AG04450 (cell line): Measurements from ENCODE around the gene MAML2. TPM values are rescaled to one million over a fixed set of nuclear protein-coding genes. Genes with fewer than 3 reads are reported as not detected.
A peak's percentile ranks its signal among the peaks of the same experiment; 100 is the strongest.

Source experiments
- CTCF ChIA-PET: fragments of 300-600, 350-600 bp; formaldehyde crosslinking; extraction: SDS; loops from one replicate; lab custom pipeline; 2022; ENCODE audit warnings: antibody characterized with exemption, inconsistent platforms; lab: Charles Lee
- POLR2A ChIA-PET: fragments of 350-600 bp; formaldehyde crosslinking; extraction: SDS; loops from one replicate; lab custom pipeline; 2021; ENCODE audit warnings: antibody characterized with exemption, inconsistent platforms; lab: Yijun Ruan, JAX
- DNase-seq: peaks from one replicate; pipeline ENCODE4 v3.0.0-alpha.2; 2011; ENCODE audit warnings: low read depth, low spot score
- H3K27ac ChIP-seq: one replicate; pipeline ENCODE4 v1.5.1; 2012; ENCODE audit warnings: low read depth, low read length, control low read depth
- H3K27me3 ChIP-seq: one replicate; pipeline ENCODE4 v1.6.0; 2012; ENCODE audit warnings: low read length; ENCODE audit not compliant: control insufficient read depth, insufficient read depth
- H3K4me3 ChIP-seq: 2 replicates; pipeline ENCODE4 v1.5.1; 2011; ENCODE audit warnings: mild to moderate bottlenecking, low read depth, low read length, control low read depth
- H3K9me3 ChIP-seq: 2 replicates; pipeline ENCODE4 v1.5.1; 2012; ENCODE audit warnings: low read length; ENCODE audit not compliant: control insufficient read depth, insufficient read depth
- polyA plus RNA-seq: library from polyadenylated mRNA; depleted of rRNA; stranded (reverse); fragments of >200 nt; gene quantifications from 2 replicates; pipeline ENCODE4 v1.2.3, GENCODE V29; 2011
- TF ChIP-seq, protein P1 (sequence below): IDR thresholded peaks from 2 replicates; pipeline ENCODE4 v1.5.1; 2011; ENCODE audit warnings: low read depth, low read length, control low read depth, inconsistent platforms

The MAML2 gene
- polyA plus RNA-seq, 1 experiment = 23.0 TPM

DNA sequence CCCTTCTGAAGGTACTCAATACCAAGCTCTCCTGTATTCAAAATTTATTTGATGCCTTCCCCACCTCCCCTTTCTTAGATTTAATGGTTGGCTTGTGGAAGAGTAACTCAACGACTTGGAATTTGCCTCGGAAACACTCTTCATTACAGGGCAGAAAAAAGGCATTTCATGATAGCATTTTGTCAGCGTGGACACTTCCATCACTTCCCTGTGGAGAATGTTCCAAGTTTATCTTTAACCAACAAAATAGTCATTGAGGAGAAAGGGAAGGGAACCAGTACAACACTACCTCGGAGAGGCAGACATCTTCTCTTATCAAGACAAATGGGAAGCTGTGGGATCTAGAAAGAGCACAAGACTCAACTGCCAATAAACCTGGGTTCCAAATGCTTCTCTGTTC lies 241.8 kb downstream of the MAML2 start:
- ChIA-PET CTCF (interaction anchor here (1.8 to 3.1 kb wide), 2 partner anchors 242 to 293 kb away, joined by 7 to 8 read pairs; partner anchors contain the start of gene MAML2), POLR2A (interaction anchor here (1.2 kb wide), 1 partner anchor 55 kb away, joined by 3 read pairs; no protein-coding TSS in a partner anchor)
- H3K9me3 ChIP-seq = no peaks in the 10 kb centered on the region
- TF ChIP-seq, protein P1, sequence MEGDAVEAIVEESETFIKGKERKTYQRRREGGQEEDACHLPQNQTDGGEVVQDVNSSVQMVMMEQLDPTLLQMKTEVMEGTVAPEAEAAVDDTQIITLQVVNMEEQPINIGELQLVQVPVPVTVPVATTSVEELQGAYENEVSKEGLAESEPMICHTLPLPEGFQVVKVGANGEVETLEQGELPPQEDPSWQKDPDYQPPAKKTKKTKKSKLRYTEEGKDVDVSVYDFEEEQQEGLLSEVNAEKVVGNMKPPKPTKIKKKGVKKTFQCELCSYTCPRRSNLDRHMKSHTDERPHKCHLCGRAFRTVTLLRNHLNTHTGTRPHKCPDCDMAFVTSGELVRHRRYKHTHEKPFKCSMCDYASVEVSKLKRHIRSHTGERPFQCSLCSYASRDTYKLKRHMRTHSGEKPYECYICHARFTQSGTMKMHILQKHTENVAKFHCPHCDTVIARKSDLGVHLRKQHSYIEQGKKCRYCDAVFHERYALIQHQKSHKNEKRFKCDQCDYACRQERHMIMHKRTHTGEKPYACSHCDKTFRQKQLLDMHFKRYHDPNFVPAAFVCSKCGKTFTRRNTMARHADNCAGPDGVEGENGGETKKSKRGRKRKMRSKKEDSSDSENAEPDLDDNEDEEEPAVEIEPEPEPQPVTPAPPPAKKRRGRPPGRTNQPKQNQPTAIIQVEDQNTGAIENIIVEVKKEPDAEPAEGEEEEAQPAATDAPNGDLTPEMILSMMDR = no peak
- no peak overlapping the region for H3K27ac ChIP-seq
- no peak overlapping the region for H3K4me3 ChIP-seq
- H3K27me3 ChIP-seq = no peaks in the 10 kb centered on the region
- DNase-seq = no peak

DNA sequence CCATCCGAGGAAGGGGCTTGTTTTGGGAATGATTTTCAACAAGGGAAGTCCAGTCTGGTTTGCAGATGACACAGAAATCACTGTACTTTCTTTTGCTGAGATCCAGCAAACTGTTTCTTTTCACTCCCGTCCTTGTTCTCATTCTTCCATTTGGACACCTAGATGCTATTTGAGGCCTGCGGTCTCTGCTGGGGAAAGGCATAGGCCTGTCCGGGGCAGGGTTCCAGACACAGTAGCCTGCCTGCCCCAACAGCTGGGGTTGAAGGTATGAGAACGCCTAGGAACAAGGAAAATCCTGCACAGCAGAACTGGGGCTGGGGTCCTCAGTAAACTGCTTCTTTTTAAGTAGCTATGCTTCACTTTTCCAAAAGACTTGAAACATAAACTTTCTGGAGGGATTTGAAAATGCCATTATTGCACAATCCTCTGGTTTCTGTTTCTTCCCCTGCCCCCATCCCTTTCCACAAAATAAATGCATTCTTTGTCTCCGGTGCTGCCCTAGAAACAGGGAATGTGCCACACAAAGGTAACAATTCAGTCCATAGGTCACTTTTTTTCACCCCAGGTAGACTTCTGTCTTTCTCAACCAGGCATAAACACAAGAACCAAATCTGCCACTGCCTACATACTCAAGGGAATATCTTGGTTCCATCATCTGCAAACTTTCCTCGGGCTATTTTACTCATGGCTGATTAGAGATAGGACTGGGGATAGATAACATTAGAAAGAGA lies 244.3 kb downstream of the MAML2 start:
- CTCF ChIA-PET = interaction anchor here (1.0 to 3.1 kb wide), 2 partner anchors 244 to 295 kb away, joined by 7 to 8 read pairs; partner anchors contain the start of gene MAML2
- peak overlapping the region; percentile 88 for H3K27ac ChIP-seq
- POLR2A ChIA-PET = interaction anchor here (0.6 kb wide), 1 partner anchor 256 kb away, joined by 4 read pairs; no protein-coding TSS in a partner anchor
- TF ChIP-seq, protein P1 = no peak
- no peaks in the 10 kb centered on the region for H3K27me3 ChIP-seq
- no peak for DNase-seq
- H3K4me3 ChIP-seq = no peak overlapping the region
- H3K9me3 ChIP-seq = no peaks in the 10 kb centered on the region

DNA sequence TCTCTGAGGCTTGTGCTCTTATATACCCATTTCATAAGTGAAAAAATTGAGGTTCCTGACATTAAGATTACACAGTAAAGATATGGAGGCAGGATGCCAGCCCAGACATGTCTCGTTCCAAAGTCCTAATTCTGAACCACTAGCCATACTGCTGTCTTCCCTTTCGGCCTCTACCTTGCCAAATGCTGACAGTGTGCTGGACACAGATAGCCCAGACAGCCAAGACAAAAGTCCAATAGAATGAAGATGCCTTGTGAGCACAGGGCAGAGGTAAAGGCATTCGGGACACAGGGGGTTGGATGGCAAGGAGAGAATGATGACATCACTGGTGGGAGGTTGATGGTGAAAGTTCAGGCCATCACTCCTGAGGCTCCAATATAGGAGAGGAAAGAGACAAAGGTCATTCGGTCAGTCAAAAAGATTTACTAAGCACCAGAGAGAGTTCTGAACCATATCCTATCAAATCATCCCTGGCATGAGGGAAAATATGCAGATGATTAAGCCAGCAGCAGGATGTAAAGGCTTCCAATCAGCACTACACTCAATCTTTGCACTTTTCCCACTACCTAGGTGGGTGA lies 245.1 kb downstream of the MAML2 start:
- H3K27ac ChIP-seq = peak overlapping the region; percentile 88
- no peak for DNase-seq
- H3K9me3 ChIP-seq = no peaks in the 10 kb centered on the region
- H3K27me3 ChIP-seq = no peaks in the 10 kb centered on the region
- H3K4me3 ChIP-seq = no peak overlapping the region
- ChIA-PET CTCF (no interaction called here), POLR2A (interaction anchor here (0.6 kb wide), 1 partner anchor 255 kb away, joined by 4 read pairs; no protein-coding TSS in a partner anchor)
- TF ChIP-seq, protein P1 = no peak

DNA sequence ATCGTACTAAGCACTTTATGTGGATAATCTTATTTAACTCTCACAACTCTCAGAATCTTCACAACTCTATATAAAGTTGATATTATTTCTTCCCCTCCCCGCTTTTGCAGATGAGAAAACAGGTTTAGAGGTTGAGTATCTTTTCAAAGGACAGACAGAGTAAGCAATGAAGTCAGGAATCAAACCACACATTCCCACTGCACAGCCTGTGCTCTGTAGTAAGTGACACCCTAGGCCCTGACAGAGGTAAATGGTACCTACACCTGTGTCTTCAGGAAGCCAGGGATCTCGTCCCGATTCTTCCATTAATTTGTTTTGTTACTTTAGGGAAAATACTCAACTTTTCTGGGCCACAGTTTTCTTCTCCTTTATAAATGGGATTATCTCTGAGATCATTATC lies 246.6 kb downstream of the MAML2 start:
- Histone ChIP-seq H3K27me3 (no peaks in the 10 kb centered on the region), H3K4me3 (no peak overlapping the region), H3K27ac (no peak overlapping the region), H3K9me3 (no peaks in the 10 kb centered on the region)
- TF ChIP-seq, protein P1 = no peak
- no peak for DNase-seq
- ChIA-PET CTCF (no interaction called here), POLR2A (no interaction called here)

DNA sequence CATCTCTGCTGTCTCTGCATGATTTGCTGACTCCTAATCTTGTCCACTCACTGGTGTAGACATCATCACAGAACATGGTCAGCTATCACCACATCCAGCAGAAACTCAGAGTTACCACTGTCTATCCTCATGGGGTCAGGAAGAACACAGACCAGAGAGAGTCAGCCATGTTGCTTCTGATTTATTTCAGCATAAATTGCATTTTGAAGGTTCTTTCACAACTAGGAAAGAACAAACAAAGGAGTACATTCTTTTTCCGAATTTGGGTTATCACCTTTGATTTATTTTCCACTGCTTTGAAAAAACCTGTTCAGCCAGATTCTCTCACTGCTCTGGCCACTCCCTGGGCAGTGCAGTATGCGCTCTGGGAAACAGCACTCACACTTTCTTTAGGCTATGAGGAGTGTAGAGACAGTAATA lies 247.1 kb downstream of the MAML2 start:
- POLR2A ChIA-PET = no interaction called here

More for the DNA sequence above, 247.1 kb downstream of the MAML2 start:
- no peak for DNase-seq
- H3K9me3 ChIP-seq = no peaks in the 10 kb centered on the region
- no peak overlapping the region for H3K27ac ChIP-seq
- no peak overlapping the region for H3K4me3 ChIP-seq
- TF ChIP-seq, protein P1 = no peak
- CTCF ChIA-PET = no interaction called here
- no peaks in the 10 kb centered on the region for H3K27me3 ChIP-seq
